ENCODE data around the gene XRCC1.

DNA sequence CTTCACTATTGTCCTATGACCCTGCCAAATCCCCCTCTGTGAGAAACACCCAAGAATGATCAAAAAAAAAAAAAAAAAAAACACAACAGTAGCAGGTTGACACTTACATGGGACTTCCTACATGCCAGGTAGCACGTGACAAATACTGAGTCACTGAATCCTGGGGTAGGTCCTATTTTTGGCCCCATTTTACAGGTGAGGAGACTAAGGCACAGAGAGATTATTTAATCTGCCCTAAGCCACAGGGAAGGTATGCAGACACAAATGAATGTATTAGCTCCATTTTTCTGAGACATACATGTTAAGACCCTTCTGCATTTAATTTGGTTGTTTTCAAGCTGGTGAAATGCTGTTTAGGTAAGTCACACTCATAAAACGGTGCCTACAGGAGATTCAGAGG is 26.6 kb downstream of the XRCC1 start:
- TF ChIP-seq, protein P1, sequence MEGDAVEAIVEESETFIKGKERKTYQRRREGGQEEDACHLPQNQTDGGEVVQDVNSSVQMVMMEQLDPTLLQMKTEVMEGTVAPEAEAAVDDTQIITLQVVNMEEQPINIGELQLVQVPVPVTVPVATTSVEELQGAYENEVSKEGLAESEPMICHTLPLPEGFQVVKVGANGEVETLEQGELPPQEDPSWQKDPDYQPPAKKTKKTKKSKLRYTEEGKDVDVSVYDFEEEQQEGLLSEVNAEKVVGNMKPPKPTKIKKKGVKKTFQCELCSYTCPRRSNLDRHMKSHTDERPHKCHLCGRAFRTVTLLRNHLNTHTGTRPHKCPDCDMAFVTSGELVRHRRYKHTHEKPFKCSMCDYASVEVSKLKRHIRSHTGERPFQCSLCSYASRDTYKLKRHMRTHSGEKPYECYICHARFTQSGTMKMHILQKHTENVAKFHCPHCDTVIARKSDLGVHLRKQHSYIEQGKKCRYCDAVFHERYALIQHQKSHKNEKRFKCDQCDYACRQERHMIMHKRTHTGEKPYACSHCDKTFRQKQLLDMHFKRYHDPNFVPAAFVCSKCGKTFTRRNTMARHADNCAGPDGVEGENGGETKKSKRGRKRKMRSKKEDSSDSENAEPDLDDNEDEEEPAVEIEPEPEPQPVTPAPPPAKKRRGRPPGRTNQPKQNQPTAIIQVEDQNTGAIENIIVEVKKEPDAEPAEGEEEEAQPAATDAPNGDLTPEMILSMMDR (IDR thresholded peaks at IDR 0.05), result no peak
- TF ChIP-seq POLR2A (IDR thresholded peaks at IDR 0.05), result no peak
